Measurements from ENCODE around the gene PPP1R16B.
A peak's percentile ranks its signal among the peaks of the same experiment; 100 is the strongest.

The PPP1R16B gene

DNA sequence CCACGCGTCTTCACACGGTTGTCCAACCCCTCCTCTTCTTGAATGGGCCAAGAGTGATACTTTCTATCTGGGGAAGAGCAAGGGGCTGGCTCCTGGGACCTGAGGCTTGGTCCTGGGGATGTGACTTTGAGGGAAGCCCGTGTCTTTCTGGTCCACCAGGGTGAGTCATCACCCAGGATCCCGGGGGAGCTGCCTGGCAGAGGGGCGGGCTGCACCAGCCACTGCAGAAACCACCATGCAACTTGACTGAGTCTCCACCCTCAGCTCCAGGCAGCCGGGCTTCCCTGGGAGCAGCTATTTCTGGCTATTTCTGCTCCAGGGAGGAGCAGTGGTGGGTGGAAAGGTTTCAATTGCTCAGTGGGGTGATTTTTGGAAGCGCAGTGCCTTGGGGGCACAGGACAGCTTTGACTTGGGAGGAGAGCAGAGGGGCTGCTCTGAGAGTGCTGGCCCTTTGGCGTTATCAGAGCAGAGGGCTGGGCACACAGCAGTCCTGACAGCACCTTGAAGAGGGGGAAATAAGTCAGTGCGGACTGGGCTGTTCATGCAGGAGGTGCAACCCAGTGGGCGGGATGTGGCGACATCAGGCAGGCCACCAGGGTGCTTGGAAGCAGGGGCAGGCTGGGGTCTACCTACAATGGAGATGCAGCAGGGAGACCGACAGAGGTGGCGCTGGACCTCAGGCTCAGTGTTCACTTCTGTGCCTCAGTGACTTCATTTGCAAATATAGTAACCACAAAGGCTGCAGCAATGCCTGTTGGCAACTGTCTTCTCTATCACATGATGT is 75.6 kb downstream of the PPP1R16B start:
- no peak for DNase-seq

DNA sequence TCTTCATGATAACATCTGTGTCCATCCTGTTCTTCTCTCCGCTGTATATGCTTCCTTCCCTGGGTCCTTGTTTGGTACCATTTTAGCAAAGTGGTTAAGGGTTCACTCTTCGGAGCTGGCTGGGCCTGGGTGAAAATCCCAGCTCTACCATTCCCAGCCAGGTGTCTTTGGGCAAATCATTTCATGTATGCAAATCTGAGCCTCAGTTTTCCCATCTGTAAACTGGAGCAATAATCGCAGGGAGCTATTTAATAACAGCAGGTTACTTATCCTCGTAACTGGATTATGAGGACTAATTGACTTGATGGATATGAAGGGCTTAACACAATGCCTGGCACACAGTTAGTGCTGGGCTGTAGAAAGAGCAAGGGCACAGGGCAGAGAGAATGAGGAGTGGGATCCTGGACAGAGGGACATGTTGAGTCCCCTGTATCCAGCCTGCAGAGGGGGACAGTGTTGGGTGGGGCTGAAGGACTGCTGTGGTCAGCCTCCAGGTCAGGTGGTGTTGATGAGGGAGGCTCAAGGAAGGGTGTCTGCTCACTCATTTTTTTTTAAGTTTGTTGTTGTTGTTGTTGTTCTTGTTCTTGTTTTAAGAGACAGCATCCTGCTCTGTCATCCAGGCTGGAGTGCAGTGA is 76.4 kb downstream of the PPP1R16B start:
- DNase-seq, result no peak

DNA sequence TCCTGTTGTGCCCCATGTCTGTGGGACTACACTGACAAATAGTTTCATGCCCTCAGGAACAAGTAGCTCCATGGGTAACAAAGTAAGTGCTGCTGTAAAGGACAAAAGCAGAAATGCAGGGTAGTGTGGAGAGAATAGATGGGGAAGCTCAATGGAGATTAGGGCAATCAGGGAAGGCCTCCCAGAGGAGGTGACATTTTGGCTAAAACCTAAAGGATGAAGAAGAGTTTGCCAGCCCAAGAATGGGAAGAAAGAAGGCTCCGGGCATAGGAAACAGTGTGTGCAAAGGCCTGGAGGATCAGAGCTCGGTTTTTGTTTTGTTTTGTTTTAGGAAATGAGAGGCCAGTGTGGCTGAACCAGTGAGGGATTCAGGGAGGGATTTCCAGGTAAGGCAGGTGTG is 77.1 kb downstream of the PPP1R16B start:
- no peak for DNase-seq

DNA sequence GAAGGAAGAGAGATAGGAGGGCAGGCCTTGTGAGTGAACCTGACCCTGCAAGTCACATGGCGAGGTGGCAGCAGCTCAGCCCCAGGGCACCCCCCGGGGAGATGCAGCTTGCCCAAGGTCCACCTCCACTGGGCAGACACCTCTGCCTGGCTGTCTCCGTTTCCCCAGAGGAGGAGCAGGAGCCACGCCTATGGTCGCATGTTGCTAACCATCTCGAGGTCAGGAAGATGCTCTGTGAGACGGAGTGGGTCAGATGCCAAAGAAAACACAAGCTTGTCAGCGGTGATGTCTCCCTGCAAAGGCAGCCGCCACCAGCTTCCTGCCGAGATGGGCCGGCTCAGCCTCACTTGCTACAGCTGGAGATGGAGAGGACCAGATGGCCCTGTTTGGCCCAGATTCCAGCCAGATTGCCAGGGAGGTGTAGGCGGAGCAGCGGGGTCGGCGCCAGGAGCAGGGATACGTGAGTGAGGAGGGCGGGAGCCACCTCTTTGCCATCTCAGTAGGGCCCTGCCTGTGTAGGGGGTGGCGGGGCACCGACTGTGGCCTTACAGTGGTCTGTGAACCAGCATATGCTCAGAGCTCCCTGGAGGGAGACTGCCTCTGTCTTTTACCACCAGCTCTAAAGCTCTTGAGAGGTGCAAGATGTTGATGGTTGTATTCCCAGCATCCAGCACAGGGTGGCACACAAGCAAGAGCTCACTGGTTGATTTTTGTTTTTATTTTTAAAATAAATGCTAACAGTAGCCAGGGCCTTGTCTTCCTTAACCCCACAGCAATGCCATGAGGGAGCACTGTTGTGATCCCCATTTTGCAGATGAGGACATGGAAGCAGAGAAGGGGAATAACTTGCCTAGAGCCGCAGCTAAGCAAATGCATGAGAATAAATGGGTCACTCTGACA is 77.8 kb downstream of the PPP1R16B start:
- DNase-seq, result no peak

DNA sequence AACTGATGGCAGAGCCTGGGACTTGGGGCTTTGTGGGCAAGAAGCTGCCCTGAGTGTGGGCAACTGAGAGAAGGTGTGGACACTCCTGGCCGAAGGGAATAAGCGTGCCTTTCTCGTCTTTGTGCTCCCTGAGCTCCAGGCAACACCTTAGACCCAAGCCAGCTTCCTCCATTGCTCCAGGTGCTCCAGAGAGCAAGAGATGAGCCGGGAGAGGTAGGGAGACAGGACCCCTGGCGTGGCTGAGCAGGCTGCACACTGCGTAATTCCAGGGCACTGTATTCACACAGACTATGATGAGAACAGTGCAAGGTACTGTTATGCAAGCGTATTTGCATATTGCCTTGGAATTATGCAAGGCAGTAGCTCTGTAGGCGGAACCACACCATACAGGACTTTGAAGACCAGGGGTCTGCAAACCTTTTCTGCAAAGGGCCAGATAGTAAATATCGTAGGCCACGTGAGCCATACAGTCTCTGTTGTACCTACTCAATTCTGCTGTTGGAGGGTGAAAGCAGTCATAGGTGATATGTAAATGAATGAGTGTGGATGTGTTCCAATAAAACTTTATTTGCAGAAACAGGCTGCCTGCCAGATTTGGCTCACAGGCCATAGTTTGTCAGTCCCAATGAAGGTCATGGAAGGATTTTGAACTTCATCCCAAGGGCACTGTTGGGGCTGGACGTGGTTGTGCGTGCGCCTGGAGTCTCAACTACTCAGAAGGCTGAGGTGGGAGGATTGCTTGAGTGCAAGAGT is 78.7 kb downstream of the PPP1R16B start:
- DNase-seq, result no peak

DNA sequence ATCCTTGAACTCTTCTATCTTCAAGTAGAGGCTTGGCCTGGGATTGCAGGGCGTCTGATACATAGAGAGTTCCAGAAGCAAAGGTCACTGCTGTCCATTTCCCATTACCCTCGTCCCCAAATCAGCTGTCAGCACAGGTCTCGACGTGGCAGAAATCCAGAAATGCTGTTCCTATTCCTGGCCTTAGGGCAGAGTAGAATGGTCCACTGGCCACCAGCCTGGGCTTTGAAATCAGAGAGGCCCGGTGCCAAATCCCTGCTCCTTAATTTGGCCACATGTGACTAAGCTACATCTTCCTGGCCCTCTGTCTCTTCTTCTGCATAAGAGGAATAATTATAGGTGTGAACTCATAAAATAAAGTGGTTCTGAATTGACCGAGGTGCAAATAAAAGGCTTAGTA is 79.9 kb downstream of the PPP1R16B start:
- DNase-seq, result no peak

DNA sequence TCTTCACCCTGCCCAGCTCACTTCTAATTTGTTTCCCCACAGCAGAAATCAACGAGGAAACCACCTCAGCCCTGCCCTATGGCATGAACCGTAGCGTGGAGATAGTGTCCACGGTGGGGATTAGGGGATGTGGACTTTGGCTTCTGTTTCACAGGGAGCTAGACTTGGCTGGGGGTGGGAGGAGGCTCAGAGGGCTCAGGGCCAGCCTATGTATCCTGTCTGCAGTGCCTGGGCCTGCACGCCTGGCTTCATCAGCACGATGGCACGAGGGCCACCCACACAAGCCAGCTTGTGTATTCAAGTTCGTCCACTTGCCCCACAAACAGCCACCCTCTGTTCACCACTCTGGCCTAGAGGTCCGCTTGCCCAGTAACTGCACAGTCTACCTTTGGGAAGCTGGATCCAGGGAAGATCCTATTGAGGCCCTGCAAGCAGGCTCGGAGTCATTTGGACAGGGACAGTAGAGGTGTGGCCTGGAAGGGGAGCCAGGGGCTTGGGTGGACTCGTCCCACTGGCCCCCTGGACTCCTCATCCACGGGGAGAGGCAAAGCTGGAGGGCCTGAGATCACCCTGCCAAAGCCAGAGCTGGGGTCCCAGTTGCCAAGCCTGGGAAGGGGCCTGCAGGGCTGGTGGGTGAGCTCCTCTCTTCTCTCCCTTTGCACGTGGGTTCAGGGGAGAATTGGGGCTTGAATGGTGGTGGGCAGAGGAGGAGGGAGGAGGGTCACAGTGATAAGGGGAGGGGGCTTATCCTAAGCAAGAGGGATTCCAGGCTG is 82.7 kb downstream of the PPP1R16B start:
- DNase-seq, result no peak

DNA sequence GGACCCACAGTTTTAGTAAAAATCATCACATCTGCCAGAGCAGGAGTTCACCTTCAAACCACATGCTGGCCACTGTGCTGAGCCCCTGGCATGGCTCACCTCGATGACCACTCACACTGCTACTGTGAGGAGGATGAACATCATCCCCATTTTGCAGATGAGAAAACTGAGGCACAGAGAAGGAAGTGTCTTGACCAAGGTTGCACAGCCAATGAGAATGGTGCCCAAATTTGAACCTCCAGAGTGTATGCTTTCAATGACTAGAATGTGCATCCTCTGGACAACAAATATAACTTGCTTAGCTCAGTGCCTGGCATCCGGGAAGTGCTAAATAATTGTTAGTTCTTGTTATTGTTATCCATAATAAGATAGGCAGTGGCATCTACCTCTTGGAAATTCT is 83.6 kb downstream of the PPP1R16B start:
- no peak for DNase-seq

DNA sequence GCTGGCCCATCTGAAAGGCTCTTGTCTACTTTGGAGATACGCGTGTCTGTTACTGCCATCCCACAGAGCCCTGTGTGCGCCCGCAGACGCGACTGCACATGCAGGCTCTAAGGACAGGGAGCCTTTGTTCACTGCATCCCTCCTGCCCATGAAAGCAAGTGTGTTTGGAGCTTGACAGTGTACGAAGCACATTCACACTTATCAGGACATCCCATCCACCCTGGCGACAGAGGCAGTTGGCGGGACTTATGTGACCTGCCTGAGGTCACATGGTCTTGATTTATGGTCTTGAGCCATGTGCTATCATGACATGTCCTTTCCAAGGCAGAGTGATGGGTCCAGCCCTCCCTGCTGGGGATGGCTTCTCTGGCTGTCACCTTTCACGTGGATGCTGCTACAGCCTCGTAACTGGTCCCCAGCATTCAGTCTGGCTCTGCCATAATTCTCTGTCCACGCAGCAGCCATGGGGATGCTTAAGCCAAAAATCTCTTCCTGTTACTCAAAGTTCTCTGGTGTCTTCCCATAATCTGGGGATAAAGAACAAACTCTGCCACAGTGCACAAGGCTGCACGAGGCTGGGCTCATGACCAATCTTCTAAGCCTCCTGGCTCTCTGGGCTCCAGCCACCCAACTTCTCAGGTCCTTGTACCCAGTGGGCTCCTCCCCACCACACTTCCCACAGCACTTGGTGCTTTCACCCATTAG is 84.4 kb downstream of the PPP1R16B start:
- DNase-seq, result no peak

DNA sequence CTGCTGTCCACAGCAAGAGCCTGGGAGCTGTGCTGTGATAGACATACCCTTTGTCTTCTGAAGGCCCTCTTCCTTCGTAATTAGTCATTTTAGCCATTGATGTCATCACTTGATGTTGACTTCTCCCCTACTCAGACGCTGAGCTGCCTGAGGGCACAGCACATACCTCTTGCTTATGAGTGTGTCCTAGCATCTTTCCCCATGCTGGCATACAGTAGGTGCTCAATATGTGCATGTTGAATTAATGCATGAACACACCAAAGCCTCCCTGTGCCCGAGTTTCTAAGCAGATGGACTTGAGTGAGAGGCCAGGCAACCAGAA is 85.0 kb downstream of the PPP1R16B start:
- no peak for DNase-seq

DNA sequence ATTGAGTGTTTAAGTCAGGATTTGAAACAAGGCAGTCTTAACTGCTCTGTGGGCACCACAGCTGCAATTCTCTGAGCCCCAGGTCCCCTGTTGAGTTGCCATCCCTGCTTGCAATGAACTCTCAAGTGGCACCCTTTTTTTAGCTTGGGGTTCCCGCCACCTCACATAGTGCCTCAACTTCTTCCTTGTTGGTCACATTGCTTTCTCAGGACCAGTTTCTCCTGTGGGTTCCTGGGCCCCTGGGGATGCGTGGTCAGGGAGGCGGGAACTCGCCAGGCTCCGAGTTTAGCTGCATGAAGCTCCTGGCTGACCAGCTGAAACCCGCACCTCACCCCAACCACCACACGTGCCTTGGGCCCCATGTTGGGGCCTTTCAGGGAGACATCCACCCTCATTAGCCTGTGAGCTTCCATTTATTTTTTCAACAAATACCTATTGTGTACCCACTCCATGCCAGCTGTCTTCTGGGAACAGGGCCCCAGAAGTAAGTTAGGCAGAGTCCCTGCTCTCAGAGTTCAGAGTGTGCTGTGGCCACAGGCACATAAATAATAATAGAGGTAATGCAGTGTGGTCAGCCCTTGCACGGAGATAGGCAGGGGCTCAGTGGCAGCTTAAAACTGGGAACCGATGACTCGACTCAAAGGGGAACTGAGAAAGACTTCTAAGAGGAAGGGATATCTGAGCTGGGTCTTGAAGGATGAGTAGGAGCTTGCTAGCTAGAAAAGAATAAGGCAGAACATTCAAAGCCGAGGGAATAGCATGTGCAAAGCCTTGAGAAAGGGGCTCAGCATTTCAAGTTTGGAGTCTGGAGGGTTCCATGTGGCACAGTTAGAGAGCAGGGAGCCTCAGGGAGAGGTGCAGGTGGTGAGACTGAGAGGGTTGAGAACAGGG is 86.8 kb downstream of the PPP1R16B start:
- no peak for DNase-seq

DNA sequence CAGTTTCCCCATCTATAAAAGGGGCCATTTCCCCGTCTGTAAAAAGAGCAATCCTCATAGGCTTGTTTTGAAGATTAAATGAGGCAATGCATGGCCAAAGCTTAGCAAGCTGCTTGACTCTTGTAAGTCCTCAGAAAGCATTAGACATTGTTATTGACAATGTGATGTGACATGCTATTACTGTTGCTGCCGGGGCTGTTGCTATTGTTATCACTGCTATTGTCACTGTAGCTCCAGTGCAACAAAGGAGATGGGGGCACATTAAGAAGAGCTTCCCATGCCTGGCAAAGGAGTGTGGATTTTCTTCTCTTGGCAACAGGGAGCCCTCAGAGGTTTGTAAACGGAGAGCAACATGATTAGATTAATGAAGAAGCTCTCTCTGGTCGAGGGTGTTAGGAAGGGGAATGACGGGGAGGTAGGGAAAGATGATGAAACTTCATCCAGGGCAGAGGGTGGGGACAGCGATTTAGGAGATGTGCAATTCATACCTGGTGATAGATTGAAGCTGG is 87.6 kb downstream of the PPP1R16B start:
- no peak for DNase-seq

DNA sequence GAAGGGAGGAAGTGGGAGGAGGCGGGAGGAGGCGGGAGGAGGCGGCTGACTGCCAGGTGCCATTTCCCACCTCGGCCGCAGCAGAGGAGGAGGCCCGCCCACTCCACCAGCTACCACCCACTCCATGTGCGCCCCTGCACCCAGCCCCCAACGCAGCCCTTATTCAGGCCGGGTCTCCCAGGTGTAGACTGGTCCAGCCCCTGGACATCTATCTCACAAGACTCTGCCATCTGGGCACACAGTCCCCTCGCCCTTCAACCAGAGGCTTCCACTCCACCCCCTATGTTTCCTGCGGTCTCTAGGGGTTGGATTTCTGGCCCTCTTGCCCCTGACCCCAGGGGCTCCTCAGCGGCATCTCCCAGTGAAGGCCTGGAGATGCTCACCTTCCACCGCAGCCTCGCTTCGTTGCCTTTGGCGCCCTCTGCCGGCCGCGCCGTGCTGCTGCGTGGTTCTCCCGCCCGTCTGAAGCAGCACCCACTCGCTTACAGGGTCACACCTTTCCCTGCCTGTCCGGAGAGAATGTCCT is 88.1 kb downstream of the PPP1R16B start:
- DNase-seq, result peak; percentile 17

DNA sequence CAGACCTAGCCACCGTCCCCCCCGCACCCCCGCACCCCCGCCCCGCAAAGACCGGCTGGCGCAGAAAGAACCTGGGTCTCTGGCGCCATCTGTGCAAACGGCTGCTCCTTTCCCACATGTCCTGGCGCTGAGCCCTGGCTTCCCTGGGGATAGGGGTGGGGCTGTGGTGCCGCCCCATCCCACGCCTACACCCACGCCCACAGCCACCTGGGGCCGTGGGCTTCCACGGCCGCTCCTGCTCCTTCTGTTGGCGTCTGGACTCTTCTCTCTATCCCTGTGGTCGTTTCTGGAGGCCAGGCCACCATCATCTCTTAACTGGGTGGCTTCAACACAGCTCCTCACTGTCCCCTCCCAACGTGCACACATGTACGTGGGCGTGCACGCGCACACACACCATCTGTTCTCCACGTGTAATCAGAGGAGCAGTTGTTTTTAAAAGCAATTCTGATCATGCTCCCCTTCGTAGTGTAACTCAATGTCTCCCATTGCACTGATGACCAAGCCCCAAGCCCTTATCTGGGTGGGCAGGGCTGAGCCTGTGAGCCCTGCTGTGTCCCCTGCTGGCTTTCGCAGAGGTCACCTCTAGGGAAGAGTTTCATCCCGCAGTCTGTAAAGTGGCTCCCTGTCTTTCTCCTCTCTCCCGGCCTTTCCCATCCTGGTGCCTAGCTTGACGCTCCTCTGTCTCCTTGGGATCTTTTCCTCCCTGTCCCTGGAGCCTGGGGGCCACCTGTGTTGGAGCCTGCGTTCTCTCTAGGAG is 88.8 kb downstream of the PPP1R16B start:
- DNase-seq, result no peak

DNA sequence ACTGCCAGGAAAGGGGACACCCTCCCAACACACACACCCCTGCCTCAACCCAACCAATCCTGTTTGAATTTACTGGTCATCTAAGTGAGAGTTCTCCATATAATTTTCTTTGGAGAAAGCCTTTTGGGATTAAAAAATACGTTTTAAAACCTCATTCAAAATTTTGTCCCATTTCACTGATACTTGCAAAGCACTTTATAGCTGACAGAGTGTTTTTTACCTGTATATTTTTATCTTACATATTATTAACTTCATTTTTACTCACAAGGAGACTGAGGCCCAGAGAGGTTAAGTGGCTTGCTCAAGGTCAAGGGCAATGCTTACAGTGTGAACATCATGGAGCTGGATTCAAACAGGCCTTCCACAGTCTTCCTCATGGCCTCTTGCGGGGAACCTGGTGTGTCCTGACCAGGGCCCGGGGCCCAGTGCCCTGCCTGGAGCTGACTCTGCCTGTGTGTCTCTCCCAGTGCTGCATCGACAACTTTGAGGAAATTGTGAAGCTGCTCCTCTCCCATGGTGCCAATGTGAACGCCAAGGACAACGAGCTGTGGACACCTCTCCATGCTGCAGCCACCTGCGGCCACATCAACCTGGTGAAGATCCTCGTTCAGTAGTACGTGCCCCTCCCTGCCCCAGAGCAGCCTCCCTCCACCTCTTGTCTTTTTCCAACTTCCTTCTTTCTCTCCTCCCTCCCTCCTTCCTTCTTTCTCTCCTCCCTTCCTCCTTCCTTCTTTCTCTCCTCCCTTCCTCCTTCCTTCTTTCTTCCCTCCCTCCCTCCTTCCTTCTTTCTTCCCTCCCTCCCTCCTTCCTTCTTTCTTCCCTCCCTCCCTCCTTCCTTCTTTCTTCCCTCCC is 89.8 kb downstream of the PPP1R16B start:
- no peak for DNase-seq

DNA sequence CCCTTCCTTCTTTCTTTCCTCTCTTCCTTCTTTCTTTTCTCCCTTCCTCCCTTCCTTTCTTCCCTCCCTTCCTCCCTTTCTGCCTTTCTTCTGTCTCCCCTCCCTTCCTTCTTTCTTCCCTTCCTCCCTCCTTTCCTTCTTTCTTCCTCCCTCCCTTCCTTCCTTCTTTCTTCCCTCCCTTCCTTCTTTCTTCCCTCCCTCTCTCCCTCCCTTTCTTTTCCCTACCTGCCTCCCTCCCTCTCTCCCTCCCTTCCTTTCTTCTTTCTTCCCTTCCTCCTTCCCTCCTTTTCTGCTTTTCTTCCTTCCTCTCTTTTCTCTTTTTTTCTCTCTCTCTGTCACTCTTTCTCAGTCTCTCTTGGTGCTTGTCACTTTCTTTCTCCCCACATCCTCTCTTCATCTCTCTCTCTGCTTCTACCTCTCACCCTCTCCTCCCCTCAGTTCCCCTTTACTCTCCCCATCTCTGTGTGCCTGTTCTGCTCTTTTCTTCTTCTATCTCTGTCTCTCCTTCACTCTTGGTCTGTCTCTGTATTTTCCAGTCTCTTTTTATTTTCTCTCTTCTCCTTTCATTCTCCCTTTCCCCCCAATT is 90.6 kb downstream of the PPP1R16B start:
- no peak for DNase-seq

DNA sequence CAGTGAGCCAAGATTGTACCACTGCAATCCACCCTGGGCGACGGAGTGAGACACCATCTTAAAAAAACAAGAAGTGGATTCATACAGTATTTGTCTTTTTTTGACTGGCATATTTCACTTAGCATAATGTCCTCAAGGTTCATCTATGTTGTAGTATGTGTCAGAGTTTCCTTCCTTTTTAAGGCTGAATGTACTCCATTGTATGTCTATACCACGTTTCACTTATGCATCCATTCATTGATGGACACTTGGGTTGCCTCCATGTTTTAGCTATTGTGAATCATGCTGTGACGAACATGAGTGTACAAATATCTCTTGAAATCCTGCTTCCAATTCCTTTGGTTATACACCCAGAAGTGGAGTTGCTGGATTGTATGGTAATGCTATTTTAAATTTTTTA is 91.8 kb downstream of the PPP1R16B start:
- no peak for DNase-seq

DNA sequence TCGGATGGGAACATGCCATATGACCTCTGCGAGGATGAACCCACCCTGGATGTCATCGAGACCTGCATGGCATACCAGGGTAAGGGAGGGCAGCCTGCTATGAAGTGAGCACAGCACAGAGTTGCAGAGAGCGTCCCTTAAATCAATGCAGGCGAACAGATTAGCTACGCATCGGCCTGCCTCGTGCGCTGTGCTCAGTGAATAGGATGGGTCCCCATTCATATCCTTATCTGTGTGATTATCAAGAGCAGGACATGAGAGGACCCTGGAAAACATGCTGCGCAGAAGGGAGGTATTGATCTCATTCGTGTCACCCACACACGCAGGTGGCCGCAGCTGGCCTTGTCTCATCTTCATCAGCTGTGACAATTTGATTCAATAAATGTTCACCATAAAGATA is 95.1 kb downstream of the PPP1R16B start:
- DNase-seq, result no peak

Data from NCI-H1417 treated with DMSO at 0.1 percent for 48 hours (cell line).